NCI-H187 treated with DMSO at 0.1 percent for 48 hours (cell line): ENCODE measurements around the gene CLDN6.

Experiments used
- DNase-seq: peaks from one replicate; lab custom pipeline; 2025; lab: John Stamatoyannopoulos, UW

The CLDN6 gene

DNA sequence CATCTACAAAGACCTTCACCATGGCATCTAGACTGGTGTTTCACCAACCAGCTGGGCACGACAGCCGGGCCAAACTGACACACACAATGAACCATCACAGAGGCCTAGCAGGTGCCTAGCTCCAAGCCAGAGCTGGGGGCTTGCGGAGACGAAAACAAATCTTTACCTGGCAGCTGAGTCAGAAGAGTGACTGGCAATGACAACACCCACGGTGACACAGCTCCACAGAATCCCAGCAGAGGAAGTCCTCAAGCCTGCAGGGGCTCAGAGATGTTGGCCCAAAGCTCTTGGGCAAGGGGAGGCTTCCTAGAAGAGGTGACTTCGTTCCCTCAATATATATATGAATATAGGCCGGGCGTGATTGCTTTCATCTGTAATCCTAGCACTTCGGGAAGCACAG, 33.5 kb upstream of the CLDN6 start:
- DNase-seq, result no peak

DNA sequence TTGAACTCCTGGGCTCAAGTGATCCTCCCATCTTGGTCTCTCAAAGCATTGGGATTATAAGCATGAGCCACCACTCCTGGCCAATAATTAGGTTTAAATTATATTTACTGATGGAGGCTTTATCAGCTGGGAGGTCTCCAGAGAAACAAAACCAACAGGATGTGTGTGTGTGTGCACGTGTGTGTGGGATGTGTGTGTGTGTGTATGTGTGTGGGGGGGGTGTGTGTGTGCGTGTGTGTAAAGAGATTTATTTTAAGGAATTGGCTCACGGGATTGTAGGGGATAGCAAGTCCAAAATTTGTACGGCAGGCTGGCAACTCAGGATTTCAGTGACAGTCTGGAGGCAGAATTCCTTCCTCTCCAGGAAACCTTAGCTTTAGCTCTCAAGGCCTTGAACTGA, 33.0 kb upstream of the CLDN6 start:
- DNase-seq, result no peak

DNA sequence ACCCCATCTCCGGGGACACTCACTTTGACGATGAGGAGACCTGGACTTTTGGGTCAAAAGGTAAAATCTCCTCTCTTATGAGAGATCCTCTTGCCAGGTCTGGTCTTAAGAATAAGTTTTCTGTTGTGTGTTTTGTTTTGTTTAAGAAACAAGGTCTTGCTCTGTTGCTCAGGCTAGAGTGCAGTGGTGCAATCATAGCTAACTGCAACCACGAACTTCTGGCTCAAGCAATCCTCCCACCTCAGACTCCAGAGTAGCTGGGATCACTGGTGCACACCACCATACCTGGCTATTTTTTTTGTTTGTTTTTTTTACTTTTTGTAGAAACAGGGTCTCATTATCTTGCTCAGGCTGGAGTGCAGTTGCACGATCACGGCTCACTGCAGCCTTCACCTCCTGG, 32.5 kb upstream of the CLDN6 start:
- DNase-seq, result no peak

DNA sequence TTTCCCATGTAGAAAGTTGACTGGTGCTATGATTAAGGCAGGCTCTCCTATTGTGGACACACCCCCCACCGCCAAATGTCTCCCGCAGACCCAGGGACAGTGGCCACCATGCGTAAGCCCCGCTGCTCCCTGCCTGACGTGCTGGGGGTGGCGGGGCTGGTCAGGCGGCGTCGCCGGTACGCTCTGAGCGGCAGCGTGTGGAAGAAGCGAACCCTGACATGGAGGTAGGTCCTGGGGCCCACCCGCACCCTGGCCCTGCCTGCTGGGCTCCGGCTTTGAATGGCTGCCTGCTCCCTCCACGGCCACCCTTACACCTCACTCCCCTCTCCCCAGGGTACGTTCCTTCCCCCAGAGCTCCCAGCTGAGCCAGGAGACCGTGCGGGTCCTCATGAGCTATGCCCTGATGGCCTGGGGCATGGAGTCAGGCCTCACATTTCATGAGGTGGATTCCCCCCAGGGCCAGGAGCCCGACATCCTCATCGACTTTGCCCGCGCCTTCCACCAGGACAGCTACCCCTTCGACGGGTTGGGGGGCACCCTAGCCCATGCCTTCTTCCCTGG, 32.0 kb upstream of the CLDN6 start:
- no peak for DNase-seq

DNA sequence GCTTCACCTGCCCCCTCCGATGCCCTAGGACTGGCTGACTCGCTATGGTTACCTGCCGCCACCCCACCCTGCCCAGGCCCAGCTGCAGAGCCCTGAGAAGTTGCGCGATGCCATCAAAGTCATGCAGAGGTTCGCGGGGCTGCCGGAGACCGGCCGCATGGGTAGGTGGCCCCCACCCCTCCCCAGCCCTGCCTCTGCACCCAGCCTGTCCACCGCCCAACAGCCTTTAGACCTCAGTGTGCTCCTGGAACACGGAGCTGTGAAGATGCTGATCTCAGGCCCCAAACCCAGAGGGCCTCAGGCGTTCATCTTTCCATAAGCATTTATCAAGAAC, 29.4 kb upstream of the CLDN6 start:
- DNase-seq, result no peak

DNA sequence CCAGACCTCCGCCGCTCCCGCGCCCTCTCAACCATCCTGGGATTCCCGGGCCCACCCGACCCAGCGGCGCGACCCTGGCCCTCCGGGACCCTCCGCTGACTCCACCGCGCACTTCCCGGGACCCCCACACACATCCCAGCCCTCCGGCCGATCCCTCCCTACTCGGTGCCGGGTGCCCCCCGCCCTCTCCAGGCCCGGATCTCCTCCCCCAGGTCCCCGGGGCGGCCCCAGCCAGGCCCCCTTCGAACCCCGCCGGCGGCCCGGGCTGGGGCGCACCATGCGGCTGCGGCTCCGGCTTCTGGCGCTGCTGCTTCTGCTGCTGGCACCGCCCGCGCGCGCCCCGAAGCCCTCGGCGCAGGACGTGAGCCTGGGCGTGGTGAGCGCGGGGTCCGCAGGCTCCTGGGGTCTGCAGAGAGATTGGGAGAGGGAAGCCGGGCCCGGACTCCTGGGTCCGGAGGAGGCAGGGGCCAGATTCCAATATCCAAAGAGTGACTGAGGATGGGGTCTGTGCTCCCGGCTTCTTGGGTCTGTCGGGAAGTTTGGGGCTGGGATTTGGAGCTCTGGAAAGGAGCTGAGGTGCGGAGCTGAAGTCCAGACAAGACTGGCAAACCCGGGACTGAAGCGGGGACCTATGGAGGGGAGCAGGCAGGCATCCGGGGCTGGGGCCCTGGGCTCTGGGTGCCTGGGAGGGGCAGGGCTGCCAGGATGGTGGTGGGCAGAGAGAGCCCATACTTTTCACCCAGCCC, 28.8 kb upstream of the CLDN6 start:
- DNase-seq, result no peak

DNA sequence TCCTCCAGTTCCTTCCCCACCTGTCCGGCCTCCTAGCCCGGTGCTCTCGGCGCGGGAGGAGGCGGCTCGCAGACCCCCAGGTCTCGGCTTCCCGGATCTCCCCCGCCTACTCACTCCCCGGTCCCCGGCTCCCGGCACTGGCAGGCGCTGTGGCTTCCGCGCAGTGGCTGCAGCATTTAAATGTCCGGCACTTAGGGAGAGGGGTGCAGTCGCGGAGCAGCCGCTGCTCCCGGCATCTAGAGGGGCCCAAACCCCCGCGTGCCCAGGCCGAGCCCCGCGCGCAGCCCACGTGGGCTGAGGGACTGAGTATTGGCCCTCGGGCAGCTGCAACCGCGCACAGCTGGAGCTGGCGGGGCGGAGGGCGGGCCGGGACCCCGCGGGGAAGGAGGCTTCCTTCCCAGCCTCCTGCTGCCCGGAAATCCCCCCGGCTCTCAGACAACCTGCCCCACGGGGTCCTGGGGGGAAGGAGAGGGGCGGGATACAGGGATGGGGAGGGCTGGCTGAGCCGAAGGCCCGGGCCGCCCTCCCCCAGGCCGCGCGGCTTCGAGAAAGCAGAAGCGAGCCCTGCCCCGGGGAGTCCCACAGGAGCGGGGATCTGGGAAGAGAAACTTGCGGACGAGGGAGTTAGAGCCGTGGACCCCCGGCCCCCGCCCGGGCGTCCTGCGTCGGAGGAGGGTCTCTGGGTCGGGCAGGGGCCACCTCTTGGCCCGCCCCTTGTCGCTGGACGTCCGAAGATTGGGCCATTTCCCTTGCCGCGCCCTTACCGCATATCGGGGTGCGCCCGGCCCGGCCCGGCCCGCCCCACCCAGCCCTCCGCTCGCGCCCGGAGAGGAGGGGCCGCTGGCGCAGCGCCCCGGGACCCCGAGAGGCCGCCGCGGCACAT, 28.0 kb upstream of the CLDN6 start, which contains the start of gene MMP25:
Gene MMP25, plus strand, starts transcription at position 804 of the 883 bp plus-strand sequence. CDS start 357 bp downstream, outside the sequence.
- DNase-seq, result no peak

DNA sequence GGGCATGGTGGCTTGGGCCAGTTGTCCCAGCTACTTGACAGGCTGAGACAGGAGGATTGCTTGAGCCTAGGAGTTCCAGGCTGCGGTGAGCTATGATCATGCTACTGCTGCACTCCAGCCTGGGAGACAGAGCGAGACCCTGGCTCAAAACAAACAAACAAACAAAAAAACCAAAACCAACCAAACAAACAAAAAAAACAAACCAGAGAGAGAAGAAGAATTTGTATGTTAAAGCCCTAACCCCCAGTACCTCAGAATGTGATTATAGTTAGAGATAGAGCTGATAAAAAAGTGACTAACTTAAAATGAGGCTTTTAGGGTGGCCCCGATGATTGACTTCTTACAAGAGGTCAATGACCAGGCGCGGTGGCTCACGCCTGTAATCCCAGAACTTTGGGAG, 26.7 kb upstream of the CLDN6 start:
- DNase-seq, result no peak

DNA sequence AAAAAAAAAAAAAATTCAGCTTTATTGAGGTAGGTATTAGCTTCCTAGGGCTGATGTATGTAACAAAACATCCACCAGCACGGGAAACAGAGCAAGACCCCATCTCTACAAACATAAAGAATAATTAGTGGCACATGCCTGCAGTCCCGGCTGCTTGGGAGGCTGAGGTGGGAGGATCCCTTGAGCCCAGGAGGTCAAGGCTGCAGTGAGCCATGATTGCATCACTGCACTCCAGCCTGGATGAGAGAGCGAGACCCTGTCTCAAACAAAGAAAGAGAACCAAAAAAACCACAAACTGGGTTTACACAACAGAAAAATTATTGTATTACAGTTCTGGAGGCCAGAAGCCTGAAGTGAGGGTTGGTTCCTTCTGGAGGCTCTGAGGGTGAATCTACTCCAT, 24.4 kb upstream of the CLDN6 start:
- DNase-seq, result no peak

DNA sequence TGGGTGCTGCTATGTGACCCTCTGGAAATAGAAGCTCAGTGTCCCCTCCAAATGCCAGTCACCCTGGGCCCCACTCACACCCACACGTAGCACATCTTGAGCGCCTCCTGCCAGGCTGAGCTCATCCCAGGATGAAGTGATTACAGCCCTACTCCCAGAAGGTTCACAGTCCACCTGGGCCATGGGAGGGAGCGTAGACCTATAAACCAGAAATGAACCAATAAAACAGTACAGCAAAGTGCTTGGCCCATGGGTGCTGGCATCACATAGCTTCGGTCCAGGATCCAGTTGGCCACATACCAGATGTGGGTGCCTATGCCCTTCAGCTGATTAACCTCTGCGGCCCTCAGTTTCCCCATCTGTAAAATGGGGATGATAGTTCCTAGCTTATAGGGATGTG, 20.9 kb upstream of the CLDN6 start:
- DNase-seq, result no peak

DNA sequence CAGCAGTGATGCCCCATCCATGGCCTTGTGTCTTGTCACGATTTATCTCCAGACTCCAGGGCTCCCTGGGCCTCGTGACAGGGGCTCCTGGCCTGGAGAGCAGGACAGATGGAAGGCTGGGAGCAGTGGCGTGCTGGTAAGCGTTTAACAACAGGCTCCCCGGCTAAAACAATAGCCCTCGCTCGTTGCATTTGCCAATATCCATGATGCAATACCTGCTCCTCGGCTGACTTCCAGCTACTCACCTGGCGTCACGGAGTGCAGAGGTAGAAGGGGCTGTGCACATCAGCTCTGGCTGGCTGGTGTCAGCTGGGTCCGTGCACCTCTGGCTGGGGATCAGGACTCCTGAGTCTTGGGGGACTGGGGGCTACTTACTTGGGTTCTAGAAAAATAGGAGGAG, 20.3 kb upstream of the CLDN6 start:
- no peak for DNase-seq

DNA sequence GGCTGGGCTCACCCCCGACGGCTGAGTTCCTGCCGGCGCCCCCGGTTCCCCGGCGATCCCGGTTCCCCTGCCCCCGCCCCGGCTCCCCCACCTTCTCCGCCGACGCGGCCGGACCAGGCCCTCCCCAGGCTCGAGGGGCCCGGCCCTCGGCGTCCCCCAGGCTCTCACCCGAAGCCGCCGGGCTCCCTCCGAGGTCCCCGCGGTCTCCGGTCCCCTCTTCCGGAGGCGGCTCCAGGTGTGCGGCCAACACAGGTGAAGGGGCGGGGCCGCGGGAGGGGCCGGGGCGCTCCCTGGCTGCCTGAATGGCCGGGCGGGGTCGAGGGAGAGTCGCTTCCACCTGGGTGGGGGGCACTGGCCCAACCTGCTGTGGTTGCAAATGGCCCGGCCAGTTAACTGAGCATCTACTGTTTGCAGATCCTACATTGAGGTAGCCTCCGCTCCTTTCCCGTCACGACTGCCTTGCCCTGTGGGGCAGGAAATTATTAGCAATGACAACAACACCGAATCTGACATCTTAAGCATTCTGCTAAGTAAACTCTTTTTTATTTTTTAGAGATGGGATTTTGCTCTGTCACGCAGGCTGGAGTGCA, 18.8 kb upstream of the CLDN6 start, which contains the start of gene BICDL2:
Gene BICDL2, minus strand, starts transcription at position 219 of the 590 bp plus-strand sequence. CDS start 1,448 bp downstream, outside the sequence.
- DNase-seq, result no peak

DNA sequence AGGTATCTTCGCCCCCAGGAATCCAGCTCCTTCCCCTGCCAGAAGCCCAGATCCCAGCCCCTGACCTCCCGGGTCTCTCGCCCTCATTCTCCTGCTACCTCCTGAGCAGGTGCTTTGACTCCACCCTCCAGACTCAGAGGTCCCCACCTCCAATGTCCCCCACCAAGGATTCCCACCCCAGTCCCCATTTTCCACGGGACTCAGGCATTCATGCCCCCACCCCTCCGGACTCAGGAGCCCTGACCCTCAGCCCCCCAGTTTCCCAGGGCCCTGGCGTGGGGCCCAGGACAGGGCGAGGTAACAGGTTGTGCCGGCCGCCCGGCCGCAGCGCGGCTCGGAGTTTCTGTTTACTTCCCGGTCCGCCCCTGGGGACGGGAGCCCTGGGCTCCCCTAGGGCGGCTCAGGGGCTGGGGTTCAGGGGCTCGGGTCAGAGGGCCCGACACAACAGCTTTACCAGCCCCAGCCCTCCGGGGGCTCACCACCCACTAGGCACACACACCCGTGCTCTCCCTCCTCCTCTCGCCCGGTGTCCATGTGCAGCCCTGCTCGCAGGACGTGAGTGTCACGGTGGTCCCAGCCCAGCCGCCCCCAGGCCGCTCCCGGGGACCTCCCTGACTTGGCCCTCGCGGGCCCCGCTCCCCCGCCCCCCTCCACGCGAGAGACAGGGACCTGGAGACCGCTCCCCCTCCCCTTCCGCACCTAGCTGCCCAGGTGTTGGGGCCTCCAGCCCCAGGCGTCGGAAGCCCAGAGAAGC, 18.2 kb upstream of the CLDN6 start:
- DNase-seq, result no peak

DNA sequence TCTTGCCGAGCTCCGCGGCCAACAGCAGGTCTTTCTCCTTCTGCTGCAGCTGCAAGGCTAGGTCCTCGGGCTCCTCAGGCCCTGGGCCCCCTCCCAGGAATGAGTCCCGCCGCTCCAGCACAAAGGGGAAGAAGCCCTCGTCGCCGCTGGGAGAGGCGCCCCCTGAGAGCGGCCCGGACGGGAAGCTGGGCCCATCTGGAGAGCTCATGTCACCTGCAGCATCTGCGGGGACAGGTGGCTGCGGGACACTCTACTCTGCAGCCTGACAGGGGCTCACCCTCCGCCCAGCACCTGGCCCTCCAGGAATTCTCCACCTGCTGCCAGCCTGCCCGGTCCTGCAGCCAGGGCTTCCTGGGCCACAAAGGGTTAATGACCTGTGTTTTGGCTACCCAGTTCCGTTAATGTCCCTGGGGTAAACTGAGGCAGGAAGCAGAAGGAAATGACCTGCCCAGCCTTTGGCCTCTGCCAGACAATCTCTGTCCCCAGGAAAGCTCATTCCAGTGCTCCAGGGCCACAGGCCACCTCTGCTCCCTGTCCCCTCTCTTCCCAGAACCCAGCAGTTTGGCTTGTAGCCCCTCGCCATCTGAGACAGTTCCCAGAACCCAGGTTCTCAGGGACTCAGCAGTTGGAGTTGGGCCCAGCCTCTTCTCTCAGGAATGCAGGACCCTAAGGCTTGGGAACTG, 17.4 kb upstream of the CLDN6 start:
- no peak for DNase-seq

DNA sequence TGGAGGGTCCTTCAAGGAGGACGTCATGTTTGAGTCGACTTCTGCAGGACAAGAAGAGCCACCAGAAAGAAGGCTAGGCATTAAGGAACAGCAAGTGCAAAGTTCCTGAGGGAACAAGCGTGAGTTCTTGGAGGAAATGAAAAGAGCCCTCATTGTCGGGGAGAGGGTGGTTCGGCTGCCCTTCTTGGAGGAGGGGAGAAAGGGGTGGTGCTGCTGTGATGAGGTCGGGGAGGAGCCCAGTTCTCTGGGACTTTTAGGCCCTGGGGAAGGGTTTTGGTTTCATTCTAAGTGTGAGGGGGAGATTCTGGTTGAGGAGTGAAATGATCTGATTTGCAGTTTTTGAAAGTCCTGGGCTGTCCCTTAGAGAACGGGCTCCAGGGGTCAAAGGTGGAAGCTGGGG, 14.6 kb upstream of the CLDN6 start:
- no peak for DNase-seq

DNA sequence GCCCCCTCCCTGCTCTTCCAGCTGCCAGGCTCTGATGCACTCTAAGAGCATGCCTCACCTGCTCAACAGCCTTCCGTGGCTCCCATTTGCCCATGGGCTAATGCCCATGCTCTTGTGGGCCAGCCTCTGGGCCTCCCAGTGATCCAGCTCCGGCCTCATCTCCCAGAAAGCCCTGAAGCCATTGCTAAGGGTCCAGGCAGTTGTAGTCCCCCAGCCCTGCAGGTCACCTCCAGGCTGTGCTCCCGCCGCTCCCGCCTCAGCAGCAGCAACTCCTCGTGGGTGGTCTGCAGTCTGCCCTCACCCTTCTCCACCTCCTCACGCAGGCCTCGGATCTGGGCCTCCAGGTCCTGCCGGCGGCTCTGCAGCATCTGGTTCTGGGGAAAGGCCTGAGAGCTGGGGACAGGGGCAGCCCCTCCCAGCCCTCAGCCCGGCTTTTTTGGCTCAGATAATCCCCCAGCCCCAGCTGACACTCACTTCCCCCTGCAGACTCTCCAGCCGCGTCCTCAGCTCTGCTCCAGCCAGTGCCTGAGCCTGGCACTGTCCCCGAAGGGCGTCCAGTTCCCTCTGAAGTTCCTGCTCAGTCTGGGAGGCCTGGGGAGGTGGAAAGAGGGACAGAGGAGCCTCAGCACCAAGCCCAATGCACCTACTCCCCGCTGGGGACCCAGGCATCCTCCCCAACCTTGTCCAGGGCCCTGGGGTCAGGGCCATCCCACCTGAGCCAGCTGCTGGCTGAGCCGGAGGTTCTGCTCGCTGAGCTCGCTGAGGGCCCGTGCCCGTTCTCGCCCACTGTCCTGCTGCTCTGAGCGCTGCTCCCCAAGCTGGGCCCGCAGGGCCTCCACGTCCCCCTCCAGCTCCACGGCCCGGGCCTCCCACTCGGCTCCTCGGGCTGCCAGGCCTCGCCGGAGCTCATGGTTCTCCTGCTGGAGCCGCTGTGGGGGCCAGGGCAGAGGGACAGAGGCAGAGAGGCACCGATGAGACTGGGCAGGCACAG, 12.5 kb upstream of the CLDN6 start:
- DNase-seq, result no peak

DNA sequence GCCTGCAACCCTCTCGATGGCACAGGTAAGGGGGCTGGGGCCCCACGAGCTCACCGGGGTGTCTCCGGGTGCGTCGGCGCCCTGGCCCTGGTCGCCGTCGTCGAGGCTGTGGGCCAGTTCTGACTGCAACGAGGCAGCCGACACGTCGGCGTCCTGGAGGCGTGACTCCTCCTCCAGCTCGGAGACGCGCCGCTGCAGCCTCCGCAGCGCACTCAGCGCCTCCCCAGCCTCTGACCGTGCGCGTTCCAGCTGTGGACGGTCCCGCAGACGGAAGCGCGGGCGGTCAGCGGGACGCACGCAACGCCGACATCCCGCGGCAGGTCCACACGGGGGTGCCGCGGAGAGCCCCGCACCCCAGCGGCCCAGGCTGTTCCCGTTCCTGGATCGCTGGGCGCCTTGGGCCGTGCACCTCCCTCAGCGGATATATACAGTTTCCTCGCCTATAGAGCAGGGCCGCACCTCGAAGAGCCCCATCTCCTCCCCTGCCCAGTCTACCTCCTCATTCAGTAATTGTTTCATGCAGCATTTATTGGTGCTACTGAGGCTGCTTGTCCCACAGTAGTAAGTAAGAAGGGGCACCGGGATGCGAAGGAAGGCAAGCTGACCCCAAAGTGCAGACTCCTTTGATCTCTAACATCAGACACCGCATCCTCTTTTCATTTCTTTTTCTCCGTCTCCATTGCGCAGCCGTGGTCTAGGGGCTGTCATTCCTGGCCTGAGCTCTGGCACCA, 11.7 kb upstream of the CLDN6 start:
- no peak for DNase-seq

DNA sequence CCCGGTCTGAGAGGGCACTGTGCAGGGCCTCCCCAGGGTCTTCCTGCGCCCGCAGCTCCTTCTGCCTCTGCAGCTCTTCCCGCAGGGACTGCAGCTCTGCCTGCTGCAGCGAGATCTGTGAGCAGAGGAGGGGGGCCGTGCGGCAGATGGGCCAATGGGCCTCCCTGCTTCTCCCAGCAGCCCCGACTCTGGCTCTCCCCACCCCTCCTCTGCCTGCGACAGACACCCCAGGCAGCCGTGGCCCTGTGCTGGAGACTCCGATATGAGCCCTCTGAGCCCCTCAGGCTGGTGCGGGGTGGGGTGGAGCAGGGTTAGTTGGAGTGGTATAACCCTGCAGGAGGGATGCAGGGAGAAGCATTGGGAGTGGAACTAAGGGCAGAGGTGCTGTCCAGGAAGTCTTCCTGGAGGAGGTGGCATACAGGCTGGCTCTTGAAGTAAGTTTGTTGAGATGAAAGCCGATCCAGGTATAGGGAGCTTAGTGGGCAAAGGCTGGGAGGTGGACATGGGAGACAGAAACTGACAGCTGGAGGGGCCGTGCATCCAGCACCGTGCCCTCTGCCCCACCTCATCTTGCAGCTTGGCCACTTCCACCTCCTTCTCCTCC, 10.8 kb upstream of the CLDN6 start:
- no peak for DNase-seq
